ENCODE measurements around the gene PSMD5. TPM values are rescaled to one million over a fixed set of nuclear protein-coding genes. Genes with fewer than 3 reads are reported as not detected.

PSMD5 gene
- total and polyA plus RNA-seq, 2 of the 4 experiments (the other 2 are of a cell fraction): 25.6 to 26.1 TPM

DNA sequence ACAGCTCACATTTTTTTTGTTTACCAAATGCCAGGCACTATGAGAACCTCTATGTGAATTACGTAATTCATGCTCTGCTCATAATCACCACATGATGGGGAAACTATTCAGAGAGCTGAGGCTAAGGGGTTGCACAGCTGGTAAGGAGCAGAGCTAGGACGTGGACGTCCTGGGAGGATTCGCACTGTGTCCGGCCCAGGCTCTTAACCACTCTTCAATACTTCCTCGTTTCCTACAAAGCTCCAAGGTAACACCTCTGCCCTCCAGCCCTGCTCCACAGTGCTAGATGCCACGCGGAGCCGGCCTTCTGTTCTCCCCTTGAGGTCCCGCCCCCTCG lies 25.6 kb upstream of the PSMD5 start:
- in situ Hi-C loops (cut with MboI; ENCODE audit: low sequenced_read_pairs) (no loop called here), intact Hi-C loops (cut with micrococcal nuclease) (loop anchor here (2.0 kb wide), 1 partner anchor 68 kb away; no protein-coding TSS in a partner anchor), dilution Hi-C loops (cut with HindIII; ENCODE audit: low sequenced_read_pairs, unreplicated experiment) (no loop called here)
- Histone ChIP-seq H2BK120ac (ENCODE audit: low read depth, low read length) (peak overlapping the region; percentile 60), H3K23ac (ENCODE audit: low read depth, low read length) (peak overlapping the region; percentile 70; the same call in 1 of the 2 replicates), H3K9me1 (ENCODE audit: insufficient read depth, low read length) (peaks cover 20% of the 10 kb centered on the region), H3K18ac (ENCODE audit: low read depth, low read length) (peak overlapping the region; percentile 74), H3K9ac (ENCODE audit: low read depth, low read length) (peak overlapping the region; percentile 33), H3K27me3 (ENCODE audit: control insufficient read depth, insufficient read depth, low read length) (no peaks in the 10 kb centered on the region), H3K56ac (ENCODE audit: extremely low read depth, insufficient read depth, low read length) (peak overlapping the region; percentile 43; the same call in 1 of the 2 replicates), H2AFZ (replicated peaks; ENCODE audit: low read length, poor library complexity) (peak overlapping the region; percentile 88), H3K14ac (replicated peaks; ENCODE audit: low read depth, low read length) (peak overlapping the region; percentile 83), H4K8ac (ENCODE audit: low read depth in 2 of 2, low read length in 2 of 2) (peak overlapping the region; percentile 54 to 83), H2BK5ac (ENCODE audit: low read depth, low read length, poor library complexity, severe bottlenecking) (peak overlapping the region; percentile 77), H3K4ac (ENCODE audit: low read depth, low read length) (peak overlapping the region; percentile 91), H4K5ac (ENCODE audit: low read depth, low read length) (peak overlapping the region; percentile 93), H3K4me3 (ENCODE audit: insufficient read depth, low read depth, low read length) (peak overlapping the region; percentile 53), H3K9me3 (ENCODE audit: control insufficient read depth, insufficient read depth, low read length) (no peaks in the 10 kb centered on the region), H2BK20ac (ENCODE audit: low read depth, low read length) (no peak overlapping the region), H3K27ac (ENCODE audit: insufficient read depth, low read length) (peak overlapping the region; percentile 85), H4K91ac (ENCODE audit: insufficient read depth, low read depth, low read length) (peak overlapping the region; percentile 54), H2AK9ac (replicated peaks; ENCODE audit: low read depth, low read length, poor library complexity) (peak overlapping the region; percentile 92), H3K79me1 (ENCODE audit: low read depth in 1 of 2, low read length in 2 of 2) (peaks cover 7 to 34% of the 10 kb centered on the region in 2 experiments), H3K4me2 (ENCODE audit: low read depth, low read length) (peak overlapping the region; percentile 90), H4K20me1 (ENCODE audit: insufficient read depth, low read length) (no peaks in the 10 kb centered on the region), H2BK15ac (ENCODE audit: low read depth, low read length) (peak overlapping the region; percentile 53; the same call in 1 of the 3 replicates), H3K4me1 (ENCODE audit: control insufficient read depth, insufficient read depth, low read length) (peaks cover 8% of the 10 kb centered on the region), H2AK5ac (ENCODE audit: low read depth, low read length) (peak overlapping the region; percentile 76), H3K36me3 (ENCODE audit: control insufficient read depth, insufficient read depth, low read length) (peaks cover 30% of the 10 kb centered on the region)
- POLR2A ChIA-PET (ENCODE audit: unreplicated experiment): interaction anchor here (0.5 kb wide), 1 partner anchor 9 kb away, joined by 4 read pairs; no protein-coding TSS in a partner anchor
- no TSS peak for BruUV-seq (replicated peaks)
- DNase-seq (peak; percentile 59), ATAC-seq (ENCODE audit: low read depth) (no peak)
- CTCF ChIA-PET: no interaction called here
- TF ChIP-seq NFE2L2 (IDR thresholded peaks at IDR 0.05; ENCODE audit: low read depth, low read length) (no peak), SMC3 (IDR thresholded peaks at IDR 0.05; ENCODE audit: low read depth, low read length) (no peak), RFX5 (IDR thresholded peaks at IDR 0.05; ENCODE audit: low read depth, low read length) (no peak), CHD1 (IDR thresholded peaks at IDR 0.05; ENCODE audit: low read depth, low read length) (no peak), CEBPB (IDR thresholded peaks at IDR 0.05; ENCODE audit: low read depth, low read length) (peak; percentile 87), MXI1 (IDR thresholded peaks at IDR 0.05; ENCODE audit: borderline replicate concordance, low read depth, low read length) (no peak), MAZ (IDR thresholded peaks at IDR 0.05; ENCODE audit: borderline replicate concordance, low read depth, low read length) (no peak), POLR2A (IDR thresholded peaks at IDR 0.05; ENCODE audit: low read depth, low read length) (peak; percentile 9; the same call in 1 of the 2 replicates), BHLHE40 (IDR thresholded peaks at IDR 0.05; ENCODE audit: low read depth, low read length) (no peak), CTCF (conservative IDR thresholded peaks at IDR 0.05; ENCODE audit: low read depth, low read length) (no peak), ELK1 (IDR thresholded peaks at IDR 0.05; ENCODE audit: borderline replicate concordance, low read depth, low read length) (no peak), MAFK (IDR thresholded peaks at IDR 0.05; ENCODE audit: low read depth, low read length) (no peak), FOS (IDR thresholded peaks at IDR 0.05; ENCODE audit: low read depth, low read length) (no peak)
- WGBS, 2 experiments (ENCODE audit: extremely low coverage in 2 of 2, insufficient read length in 1 of 2): 30% methylated on average over 4 of the region's 11 CpGs; no CpG with 5 or more reads in 1 of the 2 experiments

Data from IMR-90 (cell line).